Measurements from ENCODE around the gene LUZP2. TPM values are rescaled to one million over a fixed set of nuclear protein-coding genes. Genes with fewer than 3 reads are reported as not detected.

The LUZP2 gene
- total and polyA plus RNA-seq, 2 of the 8 experiments (the other 6 are each of a cell fraction or from before 2014, with no cell fraction given) = 0.79 to 1.5 TPM

GRCh38 chr11:25048632-25049031, 551.8 kb downstream of the LUZP2 start (continued):
- TF ChIP-seq CHD7 (IDR thresholded peaks at IDR 0.05; ENCODE audit: insufficient replicate concordance, low read length) (no peak), SP4 (IDR thresholded peaks at IDR 0.05; ENCODE audit: low read length) (no peak)

Data from H1 (cell line).